Measurements from ENCODE around the gene DIP2C.
"Not testable (repeated sequence)": the region's sequence is repeated elsewhere in the genome, so short reads cannot be mapped to it uniquely, and the experiment has no call there.

DIP2C gene

GRCh38 chr10:664301-664700, 25.2 kb downstream of the DIP2C start:
- no peaks in the 10 kb centered on the region for H3K4me1 Mint-ChIP-seq (ENCODE audit: low read depth)
- H3K9me3 Mint-ChIP-seq: no peaks in the 10 kb centered on the region
- intact Hi-C loops (cut with micrococcal nuclease): no loop called here
- H3K4me3 Mint-ChIP-seq: no peak overlapping the region
- no peak overlapping the region for H3K27ac Mint-ChIP-seq
- no peaks in the 10 kb centered on the region for H3K36me3 Mint-ChIP-seq (ENCODE audit: low read depth)
- peaks cover 8% of the 10 kb centered on the region for H3K27me3 Mint-ChIP-seq

GRCh38 chr10:663831-664251, 25.6 kb downstream of the DIP2C start:
- Mint-ChIP-seq H3K36me3 (ENCODE audit: low read depth) (no peaks in the 10 kb centered on the region), H3K4me1 (ENCODE audit: low read depth) (no peaks in the 10 kb centered on the region), H3K9me3 (no peaks in the 10 kb centered on the region), H3K27ac (no peak overlapping the region), H3K4me3 (no peak overlapping the region), H3K27me3 (peaks cover 10% of the 10 kb centered on the region)
- intact Hi-C loops (cut with micrococcal nuclease): no loop called here

- intact Hi-C loops (cut with micrococcal nuclease): no loop called here
- Mint-ChIP-seq H3K36me3 (ENCODE audit: low read depth) (no peaks in the 10 kb centered on the region), H3K4me1 (ENCODE audit: low read depth) (no peaks in the 10 kb centered on the region), H3K27me3 (peaks cover 10% of the 10 kb centered on the region), H3K4me3 (no peak overlapping the region), H3K27ac (no peak overlapping the region), H3K9me3 (no peaks in the 10 kb centered on the region)
Measured at GRCh38 chr10:663466-663751, 26.1 kb downstream of the DIP2C start.

- no peak overlapping the region for H3K27ac Mint-ChIP-seq
- intact Hi-C loops (cut with micrococcal nuclease): no loop called here
- no peaks in the 10 kb centered on the region for H3K4me1 Mint-ChIP-seq (ENCODE audit: low read depth)
- no peak overlapping the region for H3K4me3 Mint-ChIP-seq
- no peaks in the 10 kb centered on the region for H3K36me3 Mint-ChIP-seq (ENCODE audit: low read depth)
- no peaks in the 10 kb centered on the region for H3K9me3 Mint-ChIP-seq
- H3K27me3 Mint-ChIP-seq: peaks cover 10% of the 10 kb centered on the region
Measured at GRCh38 chr10:662686-663465, 26.6 kb downstream of the DIP2C start.

- no peaks in the 10 kb centered on the region for H3K4me1 Mint-ChIP-seq (ENCODE audit: low read depth)
- H3K27me3 Mint-ChIP-seq: peaks cover 10% of the 10 kb centered on the region
- intact Hi-C loops (cut with micrococcal nuclease): no loop called here
Measured at GRCh38 chr10:662223-662605, 27.3 kb downstream of the DIP2C start.

GRCh38 chr10:661597-662222, 27.8 kb downstream of the DIP2C start:
- H3K4me3 Mint-ChIP-seq: no peak overlapping the region
- intact Hi-C loops (cut with micrococcal nuclease): no loop called here
- no peak overlapping the region for H3K27ac Mint-ChIP-seq
- no peaks in the 10 kb centered on the region for H3K9me3 Mint-ChIP-seq
- peaks cover 10% of the 10 kb centered on the region for H3K27me3 Mint-ChIP-seq
- H3K4me1 Mint-ChIP-seq (ENCODE audit: low read depth): no peaks in the 10 kb centered on the region
- H3K36me3 Mint-ChIP-seq (ENCODE audit: low read depth): no peaks in the 10 kb centered on the region

More at GRCh38 chr10:662223-662605, 27.3 kb downstream of the DIP2C start:
- no peak overlapping the region for H3K4me3 Mint-ChIP-seq
- H3K27ac Mint-ChIP-seq: no peak overlapping the region
- no peaks in the 10 kb centered on the region for H3K36me3 Mint-ChIP-seq (ENCODE audit: low read depth)
- H3K9me3 Mint-ChIP-seq: no peaks in the 10 kb centered on the region

- intact Hi-C loops (cut with micrococcal nuclease): no loop called here
- H3K4me1 Mint-ChIP-seq (ENCODE audit: low read depth): no peaks in the 10 kb centered on the region
- H3K27me3 Mint-ChIP-seq: peaks cover 10% of the 10 kb centered on the region
Measured at GRCh38 chr10:660970-661596, 28.4 kb downstream of the DIP2C start.

GRCh38 chr10:660413-660969, 29.0 kb downstream of the DIP2C start:
- H3K4me1 Mint-ChIP-seq (ENCODE audit: low read depth): no peaks in the 10 kb centered on the region
- no peak overlapping the region for H3K27ac Mint-ChIP-seq
- no peaks in the 10 kb centered on the region for H3K36me3 Mint-ChIP-seq (ENCODE audit: low read depth)
- no peaks in the 10 kb centered on the region for H3K9me3 Mint-ChIP-seq
- peaks cover 8% of the 10 kb centered on the region for H3K27me3 Mint-ChIP-seq
- no peak overlapping the region for H3K4me3 Mint-ChIP-seq
- intact Hi-C loops (cut with micrococcal nuclease): no loop called here

More at GRCh38 chr10:660970-661596, 28.4 kb downstream of the DIP2C start:
- no peaks in the 10 kb centered on the region for H3K9me3 Mint-ChIP-seq
- no peaks in the 10 kb centered on the region for H3K36me3 Mint-ChIP-seq (ENCODE audit: low read depth)
- no peak overlapping the region for H3K27ac Mint-ChIP-seq
- no peak overlapping the region for H3K4me3 Mint-ChIP-seq

GRCh38 chr10:659688-660141, 29.8 kb downstream of the DIP2C start:
- H3K27me3 Mint-ChIP-seq: peaks cover 8% of the 10 kb centered on the region
- H3K9me3 Mint-ChIP-seq: no peaks in the 10 kb centered on the region
- intact Hi-C loops (cut with micrococcal nuclease): no loop called here
- H3K4me3 Mint-ChIP-seq: no peak overlapping the region
- no peak overlapping the region for H3K27ac Mint-ChIP-seq
- H3K4me1 Mint-ChIP-seq (ENCODE audit: low read depth): no peaks in the 10 kb centered on the region
- no peaks in the 10 kb centered on the region for H3K36me3 Mint-ChIP-seq (ENCODE audit: low read depth)

GRCh38 chr10:657816-658350, 31.6 kb downstream of the DIP2C start:
- intact Hi-C loops (cut with micrococcal nuclease); H3K9me3 Mint-ChIP-seq; H3K27ac Mint-ChIP-seq; H3K4me1 Mint-ChIP-seq (ENCODE audit: low read depth); H3K36me3 Mint-ChIP-seq (ENCODE audit: low read depth); H3K27me3 Mint-ChIP-seq; H3K4me3 Mint-ChIP-seq: not testable (repeated sequence)

GRCh38 chr10:656883-657282, 32.6 kb downstream of the DIP2C start:
- Mint-ChIP-seq H3K27me3 (peaks cover 8% of the 10 kb centered on the region), H3K36me3 (ENCODE audit: low read depth) (no peaks in the 10 kb centered on the region), H3K4me3 (no peak overlapping the region), H3K4me1 (ENCODE audit: low read depth) (no peaks in the 10 kb centered on the region), H3K27ac (no peak overlapping the region), H3K9me3 (no peaks in the 10 kb centered on the region)
- intact Hi-C loops (cut with micrococcal nuclease): no loop called here

GRCh38 chr10:655184-655583, 34.3 kb downstream of the DIP2C start:
- H3K4me1 Mint-ChIP-seq (ENCODE audit: low read depth): no peaks in the 10 kb centered on the region

GRCh38 chr10:654647-654996, 34.8 kb downstream of the DIP2C start:
- Mint-ChIP-seq H3K4me1 (ENCODE audit: low read depth) (no peaks in the 10 kb centered on the region), H3K27ac (no peak overlapping the region), H3K36me3 (ENCODE audit: low read depth) (no peaks in the 10 kb centered on the region), H3K9me3 (no peaks in the 10 kb centered on the region), H3K27me3 (peaks cover 7% of the 10 kb centered on the region), H3K4me3 (no peak overlapping the region)
- intact Hi-C loops (cut with micrococcal nuclease): no loop called here

More at GRCh38 chr10:655184-655583, 34.3 kb downstream of the DIP2C start:
- peaks cover 9% of the 10 kb centered on the region for H3K27me3 Mint-ChIP-seq
- no peak overlapping the region for H3K27ac Mint-ChIP-seq
- H3K36me3 Mint-ChIP-seq (ENCODE audit: low read depth): no peaks in the 10 kb centered on the region
- no peak overlapping the region for H3K4me3 Mint-ChIP-seq
- intact Hi-C loops (cut with micrococcal nuclease): no loop called here
- H3K9me3 Mint-ChIP-seq: no peaks in the 10 kb centered on the region

GRCh38 chr10:653991-654646, 35.3 kb downstream of the DIP2C start:
- Mint-ChIP-seq H3K4me1 (ENCODE audit: low read depth) (no peaks in the 10 kb centered on the region), H3K27me3 (peaks cover 4% of the 10 kb centered on the region), H3K4me3 (no peak overlapping the region), H3K36me3 (ENCODE audit: low read depth) (no peaks in the 10 kb centered on the region), H3K27ac (no peak overlapping the region), H3K9me3 (no peaks in the 10 kb centered on the region)
- intact Hi-C loops (cut with micrococcal nuclease): no loop called here

All from dendritic cell treated with granulocyte-macrophage colony-stimulating factor and Interleukin-4, amounts not matched to agents 40 ng/mL and 50 ng/mL, for 4 days (primary cell).